Fibroblast of lung (primary cell): ENCODE data around the gene PHF21A.

Source experiments
- CTCF ChIP-seq, 2 donors: IDR thresholded peaks in 1 of 2; conservative IDR thresholded peaks in 1 of 2; 1 replicate in 1 of 2; 2 replicates in 1 of 2; pipeline ENCODE4 v1.5.1; 2011 to 2012; ENCODE audit warnings: low read length in 2 of 2, control low read depth in 1 of 2, inconsistent platforms in 1 of 2, low read depth in 1 of 2, mild to moderate bottlenecking in 1 of 2
- EZH2 ChIP-seq: IDR thresholded peaks from 2 replicates; pipeline ENCODE4 v1.5.1; 2012; ENCODE audit warnings: low read length, control low read depth, mild to moderate bottlenecking; ENCODE audit errors: missing control alignments

GRCh38 chr11:46134540-46134939, 13.3 kb upstream of the PHF21A start:
- TF ChIP-seq CTCF (conservative IDR thresholded peaks at IDR 0.05 in 1 of 2, IDR thresholded peaks at IDR 0.05 in 1 of 2; ENCODE audit: low read depth in 1 of 2, low read length in 2 of 2) (no peak), EZH2 (no peak)
